LoVo (cell line): Measurements from ENCODE around the gene TRAF7.
"Not testable (repeated sequence)": the region's sequence is repeated elsewhere in the genome, so short reads cannot be mapped to it uniquely, and the experiment has no call there.

Experiments
- DNase-seq: peaks from one replicate; pipeline ENCODE4 v3.0.0-alpha.2; 2016; ENCODE audit warnings: low spot score

The TRAF7 gene

GRCh38 chr16:2203119-2203688 is 47.6 kb downstream of the TRAF7 start:
- DNase-seq, result not testable (repeated sequence)

GRCh38 chr16:2204416-2205103 is 49.0 kb downstream of the TRAF7 start:
- no peak for DNase-seq

- DNase-seq, result peak; percentile 86
Observed at GRCh38 chr16:2205104-2205966, 49.8 kb downstream of the TRAF7 start, which contains the start of gene MLST8. MLST8 (plus strand) TSS chr16:2205454; CDS start chr16:2206086, 632 bp downstream.

DNA sequence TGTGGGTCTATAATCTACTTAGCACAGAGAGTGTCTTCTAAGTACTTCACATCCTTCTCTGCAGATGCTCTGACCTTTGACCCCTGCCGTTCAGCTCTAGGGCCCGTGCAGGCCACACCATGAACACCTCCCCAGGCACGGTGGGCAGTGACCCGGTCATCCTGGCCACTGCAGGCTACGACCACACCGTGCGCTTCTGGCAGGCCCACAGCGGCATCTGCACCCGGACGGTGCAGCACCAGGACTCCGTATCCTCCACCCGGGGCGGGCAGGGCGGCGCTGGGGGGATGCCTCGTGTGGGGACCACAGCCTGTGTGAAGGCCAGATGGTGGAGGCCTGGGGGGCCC is 50.4 kb downstream of the TRAF7 start:
- DNase-seq, result no peak

DNA sequence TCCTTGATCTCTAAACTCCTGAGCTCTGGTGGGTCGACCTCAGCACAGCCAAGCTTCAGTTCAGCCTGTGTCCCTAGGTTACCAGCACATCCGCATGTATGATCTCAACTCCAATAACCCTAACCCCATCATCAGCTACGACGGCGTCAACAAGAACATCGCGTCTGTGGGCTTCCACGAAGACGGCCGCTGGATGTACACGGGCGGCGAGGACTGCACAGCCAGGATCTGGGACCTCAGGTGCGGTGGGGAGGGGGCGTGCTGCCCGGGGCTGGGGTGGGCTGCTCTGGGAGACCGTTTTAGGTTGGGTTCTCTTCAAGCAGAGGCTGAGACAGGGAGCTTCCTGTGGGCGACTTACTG is 50.8 kb downstream of the TRAF7 start:
- DNase-seq, result no peak

DNA sequence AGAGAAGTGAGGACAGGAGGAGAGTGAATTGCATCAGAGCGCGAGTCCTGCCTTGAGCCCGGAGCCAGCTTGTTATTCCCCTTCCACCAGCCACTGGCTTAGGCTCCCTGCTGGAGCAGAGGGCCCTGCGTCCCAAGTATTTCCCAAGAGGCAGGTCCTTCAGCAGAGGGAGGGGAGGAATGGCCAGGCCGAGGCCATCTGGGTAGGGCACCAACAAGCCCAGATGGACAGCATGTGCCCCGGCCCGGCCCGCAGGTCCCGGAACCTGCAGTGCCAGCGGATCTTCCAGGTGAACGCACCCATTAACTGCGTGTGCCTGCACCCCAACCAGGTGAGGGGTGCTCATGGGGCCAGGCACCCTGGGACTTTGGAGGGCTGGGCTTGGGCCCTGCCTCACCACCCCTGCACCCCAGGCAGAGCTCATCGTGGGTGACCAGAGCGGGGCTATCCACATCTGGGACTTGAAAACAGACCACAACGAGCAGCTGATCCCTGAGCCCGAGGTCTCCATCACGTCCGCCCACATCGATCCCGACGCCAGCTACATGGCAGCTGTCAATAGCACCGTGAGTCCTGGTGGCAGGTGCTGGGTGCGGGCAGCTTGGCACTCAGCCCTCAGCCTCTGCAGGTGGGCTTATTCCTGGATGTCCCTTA is 51.3 kb downstream of the TRAF7 start:
- DNase-seq, result no peak

DNA sequence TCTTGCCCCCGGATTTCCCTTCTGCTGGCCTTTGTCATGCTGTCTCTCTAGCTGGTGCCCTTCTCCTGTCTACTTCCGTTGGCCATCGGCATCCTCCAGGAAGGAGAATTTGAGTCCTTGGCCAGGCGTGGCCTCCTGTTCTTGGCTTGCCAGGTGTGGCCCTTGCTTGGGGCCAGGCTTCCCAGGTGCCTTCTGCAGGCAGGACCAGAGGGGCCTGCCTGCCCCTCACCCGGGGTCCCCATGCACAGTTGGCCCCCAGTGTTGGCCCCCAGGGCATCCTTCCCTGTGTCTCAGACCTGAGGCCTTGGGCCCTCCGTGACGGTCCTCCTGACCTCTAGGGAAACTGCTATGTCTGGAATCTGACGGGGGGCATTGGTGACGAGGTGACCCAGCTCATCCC is 52.3 kb downstream of the TRAF7 start:
- DNase-seq, result no peak

DNA sequence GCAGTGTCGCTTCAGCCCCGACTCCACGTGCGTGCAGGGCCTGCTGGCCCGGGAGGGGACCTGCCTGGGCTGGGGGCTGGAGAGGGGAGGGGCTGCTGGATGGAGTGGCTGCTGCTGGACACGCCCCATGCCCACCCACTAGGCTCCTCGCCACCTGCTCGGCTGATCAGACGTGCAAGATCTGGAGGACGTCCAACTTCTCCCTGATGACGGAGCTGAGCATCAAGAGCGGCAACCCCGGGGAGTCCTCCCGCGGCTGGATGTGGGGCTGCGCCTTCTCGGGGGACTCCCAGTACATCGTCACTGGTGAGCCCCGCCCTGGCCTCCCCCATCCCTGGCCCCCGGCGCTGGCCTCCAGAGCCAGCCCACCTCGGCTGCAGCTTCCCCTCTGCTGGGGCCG is 52.7 kb downstream of the TRAF7 start:
- no peak for DNase-seq

GRCh38 chr16:2208772-2209171 is 53.2 kb downstream of the TRAF7 start:
- DNase-seq, result no peak

DNA sequence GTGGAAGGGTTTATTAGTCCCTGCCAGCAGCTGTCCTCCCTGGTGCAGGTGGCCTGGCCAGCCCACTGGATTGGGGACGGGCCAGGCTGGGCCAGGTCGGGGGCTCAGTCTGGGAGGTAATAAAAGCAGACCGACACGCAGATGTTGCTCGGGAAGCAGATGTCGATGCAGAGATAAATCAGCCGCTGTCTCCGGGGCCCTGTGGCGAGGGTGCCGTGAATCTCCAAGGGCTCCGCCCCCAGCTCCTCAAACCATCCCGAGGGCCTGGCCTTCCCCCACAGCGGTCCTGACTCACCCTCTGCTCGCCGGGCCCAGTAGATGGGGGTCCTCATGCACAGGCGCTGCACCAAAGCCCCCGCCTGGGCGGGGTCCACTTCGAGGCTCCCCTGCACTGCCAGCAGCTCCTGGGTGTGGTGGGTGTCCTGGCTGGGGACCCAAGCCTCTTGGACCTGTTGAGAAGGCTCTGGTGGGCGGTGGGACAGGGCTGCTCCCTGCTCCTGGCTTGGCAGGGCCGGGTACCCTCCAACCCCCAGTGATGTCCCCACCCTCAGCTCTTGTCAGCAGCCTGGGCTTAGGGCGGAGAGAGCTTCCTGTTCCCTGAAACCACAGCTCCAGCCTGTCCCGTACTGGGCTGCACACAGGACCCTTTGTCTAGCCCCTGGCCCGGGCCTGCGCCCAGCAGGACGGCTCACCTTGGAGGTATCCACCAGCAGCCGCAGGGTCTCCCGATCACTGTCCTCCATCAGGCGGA is 53.9 kb downstream of the TRAF7 start:
- no peak for DNase-seq

GRCh38 chr16:2210009-2210332 is 54.4 kb downstream of the TRAF7 start:
- DNase-seq, result no peak

DNA sequence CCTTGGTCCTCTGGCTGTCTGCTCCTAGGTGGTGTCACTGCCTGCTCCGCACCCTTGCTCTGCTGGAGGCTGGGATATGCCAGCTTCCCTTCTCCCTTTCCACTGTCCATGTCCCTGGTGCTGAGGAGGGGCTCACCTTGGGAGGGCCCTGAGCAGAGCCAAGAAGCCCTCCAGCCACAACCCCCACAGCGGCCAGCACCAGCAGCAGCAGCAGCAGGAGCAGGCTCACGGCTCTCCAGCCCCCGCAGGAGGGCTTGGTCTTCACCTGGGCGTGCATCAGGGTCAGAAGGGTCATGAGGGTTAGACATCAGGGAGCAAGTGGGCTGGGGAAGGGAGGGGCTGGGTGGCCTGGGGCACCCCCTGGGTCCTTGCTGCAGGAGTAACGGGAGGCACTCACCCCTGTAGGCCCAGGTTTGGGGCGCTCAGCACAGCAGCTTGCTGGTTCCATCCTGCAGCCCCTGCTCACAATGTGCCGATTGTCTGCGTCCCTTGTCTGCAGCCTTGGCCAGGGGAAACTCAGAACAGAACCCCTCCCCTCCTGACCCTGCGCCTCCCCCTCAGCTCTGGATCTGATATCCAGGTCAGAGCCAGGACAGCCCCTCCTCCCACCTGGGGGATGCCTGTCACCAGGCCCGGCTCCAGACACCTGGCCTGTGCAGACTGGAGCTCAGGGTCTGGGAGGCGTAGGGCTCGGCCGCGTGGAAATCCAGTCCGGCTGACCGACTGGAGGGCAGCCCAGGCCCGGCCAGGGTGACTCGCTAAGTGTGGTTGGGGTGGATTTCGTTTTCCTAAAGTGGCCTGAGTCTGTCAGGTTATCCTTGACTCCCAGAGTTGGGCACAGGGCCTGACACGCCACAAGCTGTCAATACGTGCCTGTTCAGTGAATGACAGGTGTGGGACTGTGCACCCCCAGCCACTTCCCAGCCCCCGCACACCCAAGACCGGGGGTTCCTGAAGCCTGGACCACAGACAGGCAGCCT is 55.1 kb downstream of the TRAF7 start, which contains the start of gene BRICD5:
TSS of gene BRICD5 (minus strand) at position 478 of the 980 bp plus-strand sequence. CDS start at position 448, 30 bp downstream.
- DNase-seq, result no peak

DNA sequence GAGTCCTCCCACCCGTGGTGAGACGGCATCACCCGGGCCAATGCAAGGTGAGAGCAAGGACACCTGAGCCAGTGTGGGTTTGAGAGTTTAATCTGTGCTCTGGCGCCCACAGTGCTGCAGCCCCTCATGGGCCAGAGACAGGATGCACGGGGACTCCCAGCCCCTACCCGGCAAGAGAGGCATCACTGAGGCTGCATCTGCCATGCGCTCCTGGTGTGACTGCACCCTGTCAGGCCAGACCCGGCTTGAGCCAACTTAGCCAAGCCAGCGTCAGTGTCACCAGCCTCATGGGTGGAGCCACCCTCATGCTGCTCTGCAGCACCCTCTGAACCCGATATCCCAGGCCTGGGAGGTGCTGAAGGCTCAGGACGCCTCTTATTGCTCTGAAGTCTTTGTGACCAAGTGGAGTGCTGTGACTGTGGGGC is 56.4 kb downstream of the TRAF7 start:
- no peak for DNase-seq

DNA sequence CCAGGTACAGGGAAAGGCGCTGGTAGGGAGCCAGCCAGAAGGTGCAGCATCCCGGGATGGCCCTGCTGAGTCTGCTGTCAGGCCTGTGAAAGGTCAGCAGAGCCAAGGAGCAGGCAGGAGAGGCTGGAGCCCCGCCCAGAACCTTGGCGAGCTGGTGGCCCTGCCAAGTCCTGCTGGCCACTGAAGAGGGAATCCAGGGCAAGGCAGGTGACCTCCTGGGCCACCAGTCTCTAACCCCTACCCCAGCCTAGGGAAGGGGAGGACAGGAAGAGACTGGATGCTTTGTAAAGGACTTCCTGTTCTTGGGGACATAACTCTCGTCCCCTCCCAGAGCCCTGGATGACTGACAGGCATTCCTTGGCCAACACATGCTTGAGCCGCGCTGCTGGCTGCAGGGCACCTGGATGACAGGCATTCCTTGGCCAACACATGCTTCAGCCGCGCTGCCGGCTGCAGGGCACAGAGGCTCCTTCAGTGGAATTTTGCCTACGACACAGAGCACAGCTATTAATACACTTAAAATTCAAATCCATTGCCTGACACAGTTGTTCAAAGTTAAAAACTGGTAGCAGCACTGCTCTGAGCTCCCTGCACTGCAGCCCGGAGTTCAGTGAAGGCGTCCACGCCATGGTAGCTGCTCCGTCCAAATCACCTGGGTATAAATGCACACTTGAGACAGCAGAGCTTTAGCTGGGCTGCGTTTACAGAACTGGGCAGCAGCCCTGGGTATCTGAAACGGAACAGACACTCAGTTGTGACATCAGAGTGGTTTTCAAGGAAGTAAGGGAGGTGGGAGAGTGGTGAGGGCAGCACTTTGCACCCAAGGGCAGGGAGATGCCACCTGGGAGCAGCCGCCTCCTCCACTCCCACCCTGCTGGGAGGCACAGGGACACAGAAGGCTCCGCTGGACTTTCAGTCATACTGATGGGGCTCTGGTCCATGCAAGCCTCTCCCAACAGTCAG is 57.1 kb downstream of the TRAF7 start:
- no peak for DNase-seq

DNA sequence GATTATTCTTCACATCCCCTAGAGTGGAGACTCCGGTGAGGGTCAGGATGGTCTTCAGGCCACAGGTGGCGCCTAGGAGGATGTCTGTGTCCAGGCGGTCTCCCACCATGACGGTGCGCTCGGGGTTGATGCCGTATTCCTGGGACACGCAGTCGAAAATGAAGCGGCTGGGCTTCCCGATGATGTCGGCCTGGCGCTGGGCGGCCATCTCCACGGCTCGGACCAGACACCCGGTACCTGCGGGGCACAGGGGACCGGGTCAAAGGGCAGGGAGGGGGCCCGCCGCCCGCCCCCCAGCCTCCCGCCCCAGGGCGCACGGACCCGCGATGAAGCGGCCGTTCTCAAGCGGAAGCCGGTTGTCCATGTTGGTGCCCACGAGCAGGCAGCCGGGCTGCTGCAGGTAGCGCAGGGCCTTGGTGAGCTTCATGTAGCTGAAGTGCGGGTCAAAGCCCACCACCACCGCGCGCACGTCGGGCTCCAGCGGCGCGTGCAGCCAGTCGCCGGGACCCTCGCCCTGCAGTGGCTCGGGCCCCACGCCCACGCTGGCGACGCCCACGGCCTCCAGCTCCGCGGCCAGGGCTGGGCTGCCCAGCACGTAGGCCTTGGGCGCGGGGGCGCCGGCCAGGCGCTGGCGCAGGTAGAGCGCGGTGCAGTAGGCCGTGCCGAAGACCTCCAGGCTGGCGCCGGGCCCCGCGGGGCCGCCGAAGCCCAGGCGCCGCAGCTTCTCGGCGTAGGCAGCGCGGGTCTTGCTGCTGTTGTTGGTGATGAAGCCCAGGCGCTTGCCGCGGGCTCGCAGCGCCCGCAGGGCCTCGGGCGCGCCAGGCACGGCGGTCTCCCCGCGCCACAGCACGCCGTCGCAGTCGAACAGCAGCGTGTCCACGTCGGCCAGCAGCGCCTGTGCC is 58.5 kb downstream of the TRAF7 start:
- DNase-seq, result no peak

DNA sequence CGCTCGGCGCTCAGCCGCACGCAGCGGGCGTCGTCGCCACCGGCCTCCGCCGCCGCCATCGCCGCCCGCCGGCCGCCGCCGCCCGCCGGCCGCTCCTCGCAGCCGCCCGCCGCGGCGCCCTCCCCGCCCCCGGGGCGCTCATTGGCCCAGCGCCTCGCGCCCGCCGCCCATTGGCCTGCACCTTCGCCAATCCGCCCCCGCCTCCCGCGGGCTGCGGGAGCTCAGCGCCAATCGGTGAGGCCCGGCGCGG is 59.1 kb downstream of the TRAF7 start, which contains the start of gene PGP:
TSS of gene PGP (minus strand) at position 122 of the 250 bp plus-strand sequence. CDS start at position 59, 63 bp downstream.
- no peak for DNase-seq

DNA sequence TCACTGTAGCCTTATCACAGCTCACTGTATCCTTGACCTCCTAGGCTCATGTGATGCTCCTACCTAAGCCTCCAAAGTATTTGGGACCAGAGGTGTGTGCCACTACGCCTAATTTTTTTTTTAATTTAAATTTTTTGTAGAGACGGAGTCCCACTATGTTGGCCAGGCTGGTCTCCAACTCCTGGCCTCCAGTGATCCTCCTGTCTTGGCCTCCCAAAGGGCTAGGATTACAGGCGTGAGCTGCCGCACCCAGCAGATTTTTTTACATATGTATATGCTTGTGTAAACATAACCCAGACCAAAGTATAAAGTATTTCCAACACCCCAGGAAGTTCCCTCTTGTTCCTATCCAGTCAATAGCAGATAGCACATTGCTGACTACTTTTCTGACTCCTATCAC is 60.7 kb downstream of the TRAF7 start:
- DNase-seq, result no peak

- DNase-seq, result peak; percentile 100
Observed at GRCh38 chr16:2223221-2223941, 67.8 kb downstream of the TRAF7 start, which contains the start of gene E4F1. E4F1 (plus strand) TSS chr16:2223591; CDS start chr16:2223614, 23 bp downstream.
